Upper lobe of left lung (tissue), 6 donors: ENCODE results near the gene TSC1. TPM values are rescaled to one million over a fixed set of nuclear protein-coding genes. Genes with fewer than 3 reads are reported as not detected.

ENCODE experiments used
- ATAC-seq, 2 donors: fragments of 200-7000 bp; cut with Tn5 transposase; one replicate each; pipeline ENCODE4 v1.9.1; 2022; ENCODE audit warnings: mild to moderate bottlenecking in 2 of 2, moderate library complexity in 2 of 2; ENCODE audit not compliant: low FRiP score in 2 of 2
- DNase-seq, 2 donors: peaks; one replicate each; pipeline ENCODE4 v3.0.0-alpha.2; 2019 to 2020
- H3K27ac ChIP-seq, 4 donors: fragments of 200-600 bp; sonication (generic); one replicate each; pipeline ENCODE4 v1.5.1; 2016 to 2019
- H3K27me3 ChIP-seq, 4 donors: fragments of 200-600 bp; sonication (generic); one replicate each; pipeline ENCODE4 v1.5.1; 2017 to 2019
- H3K36me3 ChIP-seq, 4 donors: fragments of 200-600 bp; sonication (generic); one replicate each; pipeline ENCODE4 v1.5.1; 2016 to 2019
- H3K4me1 ChIP-seq, 4 donors: fragments of 200-600 bp; sonication (generic); one replicate each; pipeline ENCODE4 v1.5.1; 2018 to 2019
- H3K4me3 ChIP-seq, 4 donors: fragments of 200-600 bp; sonication (generic); one replicate each; pipeline ENCODE4 v1.5.1; 2017 to 2019; ENCODE audit warnings: mild to moderate bottlenecking in 2 of 4, moderate library complexity in 1 of 4
- H3K9me3 ChIP-seq, 4 donors: fragments of 200-600 bp; sonication (generic); one replicate each; pipeline ENCODE4 v1.5.1; 2018 to 2019
- CTCF ChIP-seq, 6 experiments: fragments of 450-650 bp in 4 of 6; fragments of 200-600 bp in 2 of 6; sonication (generic) in 2 of 6; IDR thresholded peaks; one replicate each; pipeline ENCODE4 v1.5.1; 2016 to 2019; ENCODE audit warnings: antibody characterized with exemption in 6 of 6
- EP300 ChIP-seq, 4 donors: sonication (generic); formaldehyde crosslinking; IDR thresholded peaks; one replicate each; pipeline ENCODE4 v1.5.1; 2017; ENCODE audit warnings: antibody characterized with exemption in 4 of 4, control low read depth in 2 of 4
- POLR2A ChIP-seq, 4 donors: fragments of 450-650 bp; IDR thresholded peaks; one replicate each; pipeline ENCODE4 v1.5.1; 2016 to 2017; ENCODE audit warnings: antibody characterized with exemption in 4 of 4, mild to moderate bottlenecking in 2 of 4
- POLR2AphosphoS5 ChIP-seq, 2 donors: sonication (generic); formaldehyde crosslinking; IDR thresholded peaks; one replicate each; pipeline ENCODE4 v1.5.1; 2017; ENCODE audit warnings: antibody characterized with exemption in 2 of 2
- WGBS, 2 donors: methylation state at CpG; one replicate each; pipeline ENCODE4 v1.1.5; 2017 to 2018; 5-methylcytosine and 5-hydroxymethylcytosine counted together
- total RNA-seq, 6 donors: library from RNA; depleted of rRNA in 4 of 6; stranded (reverse); fragments of >200 nt in 4 of 6; gene quantifications; one replicate each; pipeline versions ENCODE4 v1.1.0 to v1.2.1, GENCODE V29; 2016 to 2021
- donor health status: DM: no; HTN: no; CAD: no; lungs with moderate emphysema.
- donor health status: DM: no; HTN: yes; CAD: no; lungs with severe emphysema.

The TSC1 gene
- total RNA-seq, 6 donors from 2014 or later: 34.4 to 185 (median 50.0) TPM

DNA sequence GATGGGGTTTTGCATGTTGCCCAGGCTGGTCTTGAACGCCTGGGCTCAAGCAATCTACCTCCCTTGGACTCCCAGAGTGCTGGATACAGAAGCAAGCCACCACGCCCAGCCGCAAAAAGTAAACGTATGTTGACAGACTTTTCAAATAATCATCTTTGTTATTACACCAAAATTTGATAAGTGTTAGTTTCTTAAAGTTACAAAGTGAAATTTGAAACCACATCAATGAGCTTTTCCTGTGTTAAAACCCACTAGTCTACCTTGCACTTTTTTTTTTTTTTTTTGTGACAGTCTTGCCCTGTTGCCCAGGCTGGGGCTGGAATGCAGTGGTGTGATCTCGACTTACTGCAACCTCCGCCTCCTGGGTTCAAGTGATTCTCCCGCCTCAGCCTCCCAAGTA, 35.8 kb downstream of the TSC1 start:
- TF ChIP-seq POLR2AphosphoS5 (IDR thresholded peaks at IDR 0.05) (no peak), EP300 (IDR thresholded peaks at IDR 0.05) (no peak), CTCF (IDR thresholded peaks at IDR 0.05) (no peak), POLR2A (IDR thresholded peaks at IDR 0.05) (no peak)
- DNase-seq (no peak), ATAC-seq (no peak)
- WGBS, 2 donors: 77 to 82% methylated on average over 7 of the region's 7 CpGs
- H3K27ac ChIP-seq: no peak overlapping the region
- H3K36me3 ChIP-seq: peaks cover 23 to 73% (median 60%) of the 10 kb centered on the region in 4 donors
- no peaks in the 10 kb centered on the region for H3K27me3 ChIP-seq
- H3K4me1 ChIP-seq: no peaks in the 10 kb centered on the region
- H3K9me3 ChIP-seq: no peaks in the 10 kb centered on the region
- H3K4me3 ChIP-seq: no peak overlapping the region

DNA sequence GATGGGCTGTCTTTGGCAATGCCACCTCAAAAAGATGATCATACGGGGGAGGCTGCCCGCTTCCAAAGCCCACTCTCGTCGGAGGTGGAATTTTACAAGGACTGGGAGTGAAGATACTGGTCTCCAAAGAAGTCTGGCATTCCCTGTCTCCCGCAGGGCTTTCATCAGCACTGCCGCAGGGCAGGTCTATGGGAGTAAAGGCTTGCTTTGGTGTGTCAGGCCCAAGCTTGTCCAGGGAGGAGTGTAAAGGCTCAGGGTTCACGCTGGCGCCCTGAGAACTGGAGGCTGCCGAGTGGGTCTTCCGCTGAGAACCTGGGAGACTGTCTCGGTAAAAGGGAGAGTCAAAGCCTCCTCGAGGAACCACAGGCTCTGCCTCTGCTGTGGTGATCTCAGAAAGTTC, 38.7 kb downstream of the TSC1 start:
- no peak for ATAC-seq
- no peak overlapping the region for H3K27ac ChIP-seq
- TF ChIP-seq EP300 (IDR thresholded peaks at IDR 0.05): no peak
- TF ChIP-seq POLR2AphosphoS5 (IDR thresholded peaks at IDR 0.05): no peak
- H3K9me3 ChIP-seq: no peaks in the 10 kb centered on the region
- H3K27me3 ChIP-seq: no peaks in the 10 kb centered on the region
- 95 to 96% methylated on average over 12 of the region's 12 CpGs for WGBS, 2 donors
- no peak for DNase-seq
- peaks cover 17 to 80% (median 65%) of the 10 kb centered on the region in 4 donors for H3K36me3 ChIP-seq
- no peaks in the 10 kb centered on the region for H3K4me1 ChIP-seq
- no peak overlapping the region for H3K4me3 ChIP-seq

- 87 to 90% methylated on average over 13 of the region's 13 CpGs for WGBS, 2 donors
Observed at GRCh38 chr9:132903574-132904492, 40.6 kb downstream of the TSC1 start.

DNA sequence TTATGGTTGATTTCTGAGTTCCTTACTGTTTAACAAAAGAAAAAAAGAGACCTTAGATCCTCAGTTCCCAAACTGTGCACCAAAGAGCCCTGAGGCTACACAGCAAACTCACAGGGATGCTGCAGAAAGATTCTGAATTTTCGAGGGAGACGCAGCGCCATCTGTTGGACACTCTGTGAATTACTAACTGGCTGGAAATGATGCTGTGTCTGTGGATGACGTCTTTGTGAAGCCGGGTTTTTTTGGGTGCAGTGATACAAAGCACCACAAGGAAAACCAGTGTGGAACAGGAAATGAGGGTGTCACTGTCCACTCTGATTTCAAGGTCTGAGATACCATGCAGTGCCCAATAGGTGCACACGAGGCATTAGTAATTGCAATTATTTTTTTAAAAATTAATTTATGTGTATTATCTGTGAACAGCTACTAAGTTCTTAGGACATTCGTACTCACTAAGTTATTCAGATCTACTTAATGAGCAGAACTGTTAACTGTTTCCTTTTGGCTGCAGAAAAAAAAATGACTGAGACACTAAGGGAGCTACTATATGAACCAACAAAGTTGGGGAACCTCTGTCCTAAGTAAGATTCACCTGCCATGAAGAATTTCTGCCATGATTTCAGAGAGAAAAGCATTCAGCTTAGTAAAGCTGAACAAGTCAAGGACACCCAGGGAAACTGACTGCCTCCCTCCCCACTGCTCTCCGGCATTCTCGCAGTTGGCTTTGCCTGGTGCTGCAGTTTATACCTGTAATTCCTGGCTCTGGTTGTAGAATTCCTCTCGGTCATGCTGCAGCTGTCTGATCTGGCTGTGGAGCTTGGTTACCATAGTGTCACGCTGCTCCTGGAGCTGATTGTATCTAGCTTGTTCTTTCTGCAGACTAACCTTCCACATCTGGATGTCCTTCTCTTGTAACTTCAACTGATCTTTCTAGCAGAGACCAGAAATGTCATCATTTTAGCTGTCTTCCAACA, 42.3 kb downstream of the TSC1 start:
- H3K9me3 ChIP-seq: no peaks in the 10 kb centered on the region
- H3K36me3 ChIP-seq: peaks cover 11 to 90% (median 73%) of the 10 kb centered on the region in 4 donors
- H3K4me3 ChIP-seq: no peak overlapping the region
- TF ChIP-seq POLR2AphosphoS5 (IDR thresholded peaks at IDR 0.05): no peak
- TF ChIP-seq EP300 (IDR thresholded peaks at IDR 0.05): no peak
- TF ChIP-seq POLR2A (IDR thresholded peaks at IDR 0.05): no peak
- TF ChIP-seq CTCF (IDR thresholded peaks at IDR 0.05): peak; percentile 85 to 94 (median 89)
- 50 to 53% methylated on average over 11 of the region's 11 CpGs for WGBS, 2 donors
- DNase-seq: peak in 1 of 2 donors; percentile 59
- H3K27ac ChIP-seq: no peak overlapping the region
- no peaks in the 10 kb centered on the region for H3K27me3 ChIP-seq
- no peaks in the 10 kb centered on the region for H3K4me1 ChIP-seq
- peak; percentile 82 to 91 for ATAC-seq

More at GRCh38 chr9:132903574-132904492, 40.6 kb downstream of the TSC1 start:
- DNase-seq (no peak), ATAC-seq (no peak)
- Histone ChIP-seq H3K36me3 (peaks cover 4 to 80% (median 68%) of the 10 kb centered on the region in 4 donors), H3K27ac (no peak overlapping the region), H3K4me1 (no peaks in the 10 kb centered on the region), H3K4me3 (no peak overlapping the region), H3K27me3 (no peaks in the 10 kb centered on the region), H3K9me3 (no peaks in the 10 kb centered on the region)
- TF ChIP-seq POLR2AphosphoS5 (IDR thresholded peaks at IDR 0.05) (no peak), POLR2A (IDR thresholded peaks at IDR 0.05) (no peak), CTCF (IDR thresholded peaks at IDR 0.05) (no peak), EP300 (IDR thresholded peaks at IDR 0.05) (no peak)

GRCh38 chr9:132898051-132898450, 46.4 kb downstream of the TSC1 start:
- Histone ChIP-seq H3K27ac (no peak overlapping the region), H3K4me1 (peaks cover 0 to 20% (median 9%) of the 10 kb centered on the region in 4 donors), H3K4me3 (no peak overlapping the region), H3K9me3 (no peaks in the 10 kb centered on the region), H3K36me3 (peaks cover 20 to 86% (median 66%) of the 10 kb centered on the region in 4 donors), H3K27me3 (no peaks in the 10 kb centered on the region)
- DNase-seq (peak in 1 of 2 donors; percentile 10), ATAC-seq (no peak)
- TF ChIP-seq POLR2AphosphoS5 (IDR thresholded peaks at IDR 0.05) (no peak), POLR2A (IDR thresholded peaks at IDR 0.05) (no peak), EP300 (IDR thresholded peaks at IDR 0.05) (no peak), CTCF (IDR thresholded peaks at IDR 0.05) (no peak)
- 96 to 99% methylated on average over 7 of the region's 7 CpGs for WGBS, 2 donors
